Liver (tissue), 9 donors: Measurements from ENCODE around the gene IGFALS. TPM values are rescaled to one million over a fixed set of nuclear protein-coding genes. Genes with fewer than 3 reads are reported as not detected.

Experiments used
- DNase-seq: peaks from one replicate; pipeline ENCODE4 v3.0.0-alpha.2; 2017; ENCODE audit warnings: low spot score
- H3K27ac ChIP-seq, 2 donors: one replicate each; pipeline ENCODE4 v1.7.0; 2013; ENCODE audit warnings: inconsistent platforms in 2 of 2, low read length in 2 of 2, control low read depth in 1 of 2, low read depth in 1 of 2, mild to moderate bottlenecking in 1 of 2
- H3K27me3 ChIP-seq, 4 donors: one replicate each; pipeline versions ENCODE4 v1.6.1 to v1.7.0; 2013; ENCODE audit warnings: low read length in 3 of 4, inconsistent platforms in 1 of 4, mild to moderate bottlenecking in 1 of 4, moderate library complexity in 1 of 4; ENCODE audit not compliant: control insufficient read depth in 4 of 4, insufficient read depth in 4 of 4
- H3K36me3 ChIP-seq, 4 donors: one replicate each; pipeline versions ENCODE4 v1.6.1 to v1.7.0; 2013; ENCODE audit warnings: low read length in 3 of 4, mild to moderate bottlenecking in 3 of 4, low read depth in 1 of 4, moderate library complexity in 1 of 4; ENCODE audit not compliant: control insufficient read depth in 4 of 4, insufficient read depth in 3 of 4
- H3K4me1 ChIP-seq, 4 donors: one replicate each; pipeline versions ENCODE4 v1.6.1 to v1.7.0; 2013; ENCODE audit warnings: low read length in 3 of 4, mild to moderate bottlenecking in 3 of 4, moderate library complexity in 1 of 4; ENCODE audit not compliant: control insufficient read depth in 4 of 4, insufficient read depth in 4 of 4
- H3K4me3 ChIP-seq, 3 donors: one replicate each; pipeline versions ENCODE4 v1.6.1 to v1.7.0; 2013; ENCODE audit warnings: low read length in 3 of 3, control low read depth in 1 of 3, low read depth in 1 of 3, mild to moderate bottlenecking in 1 of 3
- H3K9ac ChIP-seq, 2 donors: one replicate each; pipeline ENCODE4 v1.7.0; 2013; ENCODE audit warnings: low read length in 2 of 2, mild to moderate bottlenecking in 2 of 2, moderate library complexity in 2 of 2, control low read depth in 1 of 2, low read depth in 1 of 2
- H3K9me3 ChIP-seq, 4 donors: one replicate each; pipeline versions ENCODE4 v1.6.1 to v1.7.0; 2013; ENCODE audit warnings: low read length in 3 of 4; ENCODE audit not compliant: control insufficient read depth in 4 of 4
- EGR1 ChIP-seq, 2 donors: IDR thresholded peaks; 2 replicates each; pipeline ENCODE4 v1.6.1; 2016 to 2018; ENCODE audit warnings: antibody characterized with exemption in 2 of 2, low read depth in 2 of 2
- FOXA1 ChIP-seq: IDR thresholded peaks from 2 replicates; pipeline ENCODE4 v1.6.1; 2016; ENCODE audit warnings: antibody characterized with exemption
- GABPA ChIP-seq, 2 donors: IDR thresholded peaks in 1 of 2; conservative IDR thresholded peaks in 1 of 2; 2 replicates each; pipeline ENCODE4 v1.6.1; 2016; ENCODE audit warnings: antibody characterized with exemption in 2 of 2, mild to moderate bottlenecking in 1 of 2, moderate library complexity in 1 of 2
- HNF4A ChIP-seq, 2 donors: conservative IDR thresholded peaks; 2 replicates each; pipeline ENCODE4 v1.6.1; 2016; ENCODE audit warnings: antibody characterized with exemption in 2 of 2, mild to moderate bottlenecking in 2 of 2
- HNF4G ChIP-seq: IDR thresholded peaks from 2 replicates; pipeline ENCODE4 v1.6.1; 2016; ENCODE audit warnings: antibody characterized with exemption
- JUND ChIP-seq, 2 donors: IDR thresholded peaks; 2 replicates each; pipeline ENCODE4 v1.6.1; 2016; ENCODE audit warnings: antibody characterized with exemption in 2 of 2
- MAX ChIP-seq: IDR thresholded peaks from 2 replicates; pipeline ENCODE4 v1.6.1; 2016; ENCODE audit warnings: antibody characterized with exemption
- NR2F2 ChIP-seq: IDR thresholded peaks from 2 replicates; pipeline ENCODE4 v1.6.1; 2016; ENCODE audit warnings: antibody characterized with exemption
- RAD21 ChIP-seq, 2 donors: IDR thresholded peaks; 2 replicates each; pipeline ENCODE4 v1.6.1; 2016; ENCODE audit warnings: antibody characterized with exemption in 2 of 2, mild to moderate bottlenecking in 2 of 2
- RXRA ChIP-seq, 2 donors: IDR thresholded peaks; 2 replicates each; pipeline ENCODE4 v1.6.1; 2017 to 2018; ENCODE audit warnings: antibody characterized with exemption in 2 of 2, mild to moderate bottlenecking in 1 of 2
- SP1 ChIP-seq: IDR thresholded peaks from 2 replicates; pipeline ENCODE4 v1.6.1; 2018; ENCODE audit warnings: antibody characterized with exemption, mild to moderate bottlenecking
- TAF1 ChIP-seq: conservative IDR thresholded peaks from 2 replicates; pipeline ENCODE4 v1.6.1; 2016; ENCODE audit warnings: antibody characterized with exemption, mild to moderate bottlenecking
- YY1 ChIP-seq: IDR thresholded peaks from 2 replicates; pipeline ENCODE4 v1.6.1; 2016; ENCODE audit warnings: antibody characterized with exemption, mild to moderate bottlenecking
- WGBS: extraction: QIAGEN DNeasy Blood & Tissue Kit; methylation state at CpG from one replicate; pipeline ENCODE4 v1.1.7; 2013; 5-methylcytosine and 5-hydroxymethylcytosine counted together
- polyA plus RNA-seq, 2 donors: library from polyadenylated mRNA; stranded (reverse) in 1 of 2; unstranded in 1 of 2; fragments of 200-250 nt in 1 of 2; fragments of >200 nt in 1 of 2; fragmentation: Nextera tagmentation in 1 of 2; extraction: Ambion mirVana in 1 of 2; gene quantifications; one replicate each; pipeline versions ENCODE4 v1.2.1 to v1.2.3, GENCODE V29; 2013 to 2015
- total RNA-seq, 2 donors: library from RNA; depleted of rRNA; stranded (reverse); fragments of >200 nt; gene quantifications; one replicate each; pipeline ENCODE4 v1.2.3, GENCODE V29; 2014
- TF ChIP-seq, protein P1 (sequence below): IDR thresholded peaks from 2 replicates; pipeline ENCODE4 v1.6.1; 2016; ENCODE audit warnings: antibody characterized with exemption
- TF ChIP-seq, protein P2 (sequence below): fragments of 150-350 bp; IDR thresholded peaks from 2 replicates; pipeline ENCODE4 v1.5.1; 2017; ENCODE audit warnings: improper control_type of control experiment, low read depth, low read length; ENCODE audit not compliant: missing input control
- TF ChIP-seq, protein P3 (sequence below): IDR thresholded peaks from 2 replicates; pipeline ENCODE4 v1.6.1; 2016; ENCODE audit warnings: antibody characterized with exemption, mild to moderate bottlenecking
- TF ChIP-seq, protein P4 (sequence below): IDR thresholded peaks from 2 replicates; pipeline ENCODE4 v1.6.1; 2016; ENCODE audit warnings: antibody characterized with exemption
- donor health status: healthy.
- donor health status: healthy.
- donor health status: healthy.
- donor health status: healthy.
- donor health status: healthy.

Gene IGFALS
- total and polyA plus RNA-seq, 4 donors: 19.8 to 161 (median 68.4) TPM

- Histone ChIP-seq H3K9ac (no peak overlapping the region), H3K27ac (no peak overlapping the region), H3K9me3 (no peaks in the 10 kb centered on the region), H3K27me3 (no peaks in the 10 kb centered on the region), H3K4me3 (no peak overlapping the region), H3K36me3 (peaks cover 6 to 64% (median 24%) of the 10 kb centered on the region in 4 donors), H3K4me1 (no peaks in the 10 kb centered on the region)
- TF ChIP-seq, protein P1, sequence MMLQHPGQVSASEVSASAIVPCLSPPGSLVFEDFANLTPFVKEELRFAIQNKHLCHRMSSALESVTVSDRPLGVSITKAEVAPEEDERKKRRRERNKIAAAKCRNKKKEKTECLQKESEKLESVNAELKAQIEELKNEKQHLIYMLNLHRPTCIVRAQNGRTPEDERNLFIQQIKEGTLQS: no peak
- TF ChIP-seq, protein P2, sequence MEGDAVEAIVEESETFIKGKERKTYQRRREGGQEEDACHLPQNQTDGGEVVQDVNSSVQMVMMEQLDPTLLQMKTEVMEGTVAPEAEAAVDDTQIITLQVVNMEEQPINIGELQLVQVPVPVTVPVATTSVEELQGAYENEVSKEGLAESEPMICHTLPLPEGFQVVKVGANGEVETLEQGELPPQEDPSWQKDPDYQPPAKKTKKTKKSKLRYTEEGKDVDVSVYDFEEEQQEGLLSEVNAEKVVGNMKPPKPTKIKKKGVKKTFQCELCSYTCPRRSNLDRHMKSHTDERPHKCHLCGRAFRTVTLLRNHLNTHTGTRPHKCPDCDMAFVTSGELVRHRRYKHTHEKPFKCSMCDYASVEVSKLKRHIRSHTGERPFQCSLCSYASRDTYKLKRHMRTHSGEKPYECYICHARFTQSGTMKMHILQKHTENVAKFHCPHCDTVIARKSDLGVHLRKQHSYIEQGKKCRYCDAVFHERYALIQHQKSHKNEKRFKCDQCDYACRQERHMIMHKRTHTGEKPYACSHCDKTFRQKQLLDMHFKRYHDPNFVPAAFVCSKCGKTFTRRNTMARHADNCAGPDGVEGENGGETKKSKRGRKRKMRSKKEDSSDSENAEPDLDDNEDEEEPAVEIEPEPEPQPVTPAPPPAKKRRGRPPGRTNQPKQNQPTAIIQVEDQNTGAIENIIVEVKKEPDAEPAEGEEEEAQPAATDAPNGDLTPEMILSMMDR: no peak
- TF ChIP-seq YY1: no peak
- no peak for TF ChIP-seq SP1
- TF ChIP-seq RAD21 (IDR thresholded peaks at IDR 0.05): no peak
- no peak for TF ChIP-seq EGR1 (IDR thresholded peaks at IDR 0.05; ENCODE audit: low read depth in 2 of 2)
- no peak for TF ChIP-seq RXRA (IDR thresholded peaks at IDR 0.05)
- no peak for DNase-seq
- WGBS: 95% methylated on average over 25 of the region's 25 CpGs
Observed at GRCh38 chr16:1745181-1745899, 48.2 kb downstream of the IGFALS start.

DNA sequence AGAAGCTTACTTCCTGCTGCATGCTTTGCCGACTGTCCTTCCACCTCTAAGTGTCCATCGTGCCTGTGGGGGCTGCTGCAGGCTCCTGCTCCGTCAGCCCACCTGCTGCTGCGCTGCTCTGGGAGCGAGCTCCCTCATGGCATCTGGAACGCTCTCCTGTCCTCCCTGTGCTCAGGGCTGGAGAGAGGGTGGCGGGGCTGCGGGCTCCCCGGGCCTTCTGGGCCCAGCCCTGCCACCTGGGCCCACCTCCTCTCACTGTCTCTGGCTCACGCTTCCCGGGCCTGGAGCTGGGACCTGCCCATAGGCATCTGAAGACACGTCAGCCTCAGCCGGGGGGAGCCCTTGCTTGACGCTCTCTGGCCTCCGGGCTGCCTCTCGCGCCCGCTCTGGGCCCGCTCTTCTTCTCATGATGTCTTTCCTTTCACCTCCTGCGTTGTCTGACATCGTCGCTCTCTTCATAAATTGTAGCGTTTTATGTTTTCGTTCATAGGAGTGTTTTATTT is 49.1 kb downstream of the IGFALS start:
- no peak overlapping the region for H3K27ac ChIP-seq
- H3K4me1 ChIP-seq: no peaks in the 10 kb centered on the region
- H3K4me3 ChIP-seq: no peak overlapping the region
- no peaks in the 10 kb centered on the region for H3K27me3 ChIP-seq
- H3K9me3 ChIP-seq: no peaks in the 10 kb centered on the region
- peaks cover 6 to 62% (median 22%) of the 10 kb centered on the region in 4 donors for H3K36me3 ChIP-seq
- H3K9ac ChIP-seq: no peak overlapping the region
- WGBS: 95% methylated on average over 24 of the region's 24 CpGs
- TF ChIP-seq YY1: no peak
- TF ChIP-seq, protein P3, sequence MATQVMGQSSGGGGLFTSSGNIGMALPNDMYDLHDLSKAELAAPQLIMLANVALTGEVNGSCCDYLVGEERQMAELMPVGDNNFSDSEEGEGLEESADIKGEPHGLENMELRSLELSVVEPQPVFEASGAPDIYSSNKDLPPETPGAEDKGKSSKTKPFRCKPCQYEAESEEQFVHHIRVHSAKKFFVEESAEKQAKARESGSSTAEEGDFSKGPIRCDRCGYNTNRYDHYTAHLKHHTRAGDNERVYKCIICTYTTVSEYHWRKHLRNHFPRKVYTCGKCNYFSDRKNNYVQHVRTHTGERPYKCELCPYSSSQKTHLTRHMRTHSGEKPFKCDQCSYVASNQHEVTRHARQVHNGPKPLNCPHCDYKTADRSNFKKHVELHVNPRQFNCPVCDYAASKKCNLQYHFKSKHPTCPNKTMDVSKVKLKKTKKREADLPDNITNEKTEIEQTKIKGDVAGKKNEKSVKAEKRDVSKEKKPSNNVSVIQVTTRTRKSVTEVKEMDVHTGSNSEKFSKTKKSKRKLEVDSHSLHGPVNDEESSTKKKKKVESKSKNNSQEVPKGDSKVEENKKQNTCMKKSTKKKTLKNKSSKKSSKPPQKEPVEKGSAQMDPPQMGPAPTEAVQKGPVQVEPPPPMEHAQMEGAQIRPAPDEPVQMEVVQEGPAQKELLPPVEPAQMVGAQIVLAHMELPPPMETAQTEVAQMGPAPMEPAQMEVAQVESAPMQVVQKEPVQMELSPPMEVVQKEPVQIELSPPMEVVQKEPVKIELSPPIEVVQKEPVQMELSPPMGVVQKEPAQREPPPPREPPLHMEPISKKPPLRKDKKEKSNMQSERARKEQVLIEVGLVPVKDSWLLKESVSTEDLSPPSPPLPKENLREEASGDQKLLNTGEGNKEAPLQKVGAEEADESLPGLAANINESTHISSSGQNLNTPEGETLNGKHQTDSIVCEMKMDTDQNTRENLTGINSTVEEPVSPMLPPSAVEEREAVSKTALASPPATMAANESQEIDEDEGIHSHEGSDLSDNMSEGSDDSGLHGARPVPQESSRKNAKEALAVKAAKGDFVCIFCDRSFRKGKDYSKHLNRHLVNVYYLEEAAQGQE: no peak
- no peak for TF ChIP-seq NR2F2
- no peak for TF ChIP-seq MAX
- TF ChIP-seq JUND (IDR thresholded peaks at IDR 0.05): no peak
- no peak for TF ChIP-seq RAD21 (IDR thresholded peaks at IDR 0.05)
- TF ChIP-seq GABPA (IDR thresholded peaks at IDR 0.05 in 1 of 2, conservative IDR thresholded peaks at IDR 0.05 in 1 of 2): no peak
- TF ChIP-seq, protein P2: no peak
- TF ChIP-seq TAF1: no peak
- no peak for TF ChIP-seq HNF4A (conservative IDR thresholded peaks at IDR 0.05)
- TF ChIP-seq, protein P1: no peak
- TF ChIP-seq FOXA1: no peak
- no peak for TF ChIP-seq RXRA (IDR thresholded peaks at IDR 0.05)
- TF ChIP-seq, protein P4, sequence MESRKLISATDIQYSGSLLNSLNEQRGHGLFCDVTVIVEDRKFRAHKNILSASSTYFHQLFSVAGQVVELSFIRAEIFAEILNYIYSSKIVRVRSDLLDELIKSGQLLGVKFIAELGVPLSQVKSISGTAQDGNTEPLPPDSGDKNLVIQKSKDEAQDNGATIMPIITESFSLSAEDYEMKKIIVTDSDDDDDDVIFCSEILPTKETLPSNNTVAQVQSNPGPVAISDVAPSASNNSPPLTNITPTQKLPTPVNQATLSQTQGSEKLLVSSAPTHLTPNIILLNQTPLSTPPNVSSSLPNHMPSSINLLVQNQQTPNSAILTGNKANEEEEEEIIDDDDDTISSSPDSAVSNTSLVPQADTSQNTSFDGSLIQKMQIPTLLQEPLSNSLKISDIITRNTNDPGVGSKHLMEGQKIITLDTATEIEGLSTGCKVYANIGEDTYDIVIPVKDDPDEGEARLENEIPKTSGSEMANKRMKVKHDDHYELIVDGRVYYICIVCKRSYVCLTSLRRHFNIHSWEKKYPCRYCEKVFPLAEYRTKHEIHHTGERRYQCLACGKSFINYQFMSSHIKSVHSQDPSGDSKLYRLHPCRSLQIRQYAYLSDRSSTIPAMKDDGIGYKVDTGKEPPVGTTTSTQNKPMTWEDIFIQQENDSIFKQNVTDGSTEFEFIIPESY: no peak
- no peak for TF ChIP-seq HNF4G
- no peak for TF ChIP-seq SP1
- no peak for DNase-seq
